ENCODE measurements around the gene ARID3C.

DNA sequence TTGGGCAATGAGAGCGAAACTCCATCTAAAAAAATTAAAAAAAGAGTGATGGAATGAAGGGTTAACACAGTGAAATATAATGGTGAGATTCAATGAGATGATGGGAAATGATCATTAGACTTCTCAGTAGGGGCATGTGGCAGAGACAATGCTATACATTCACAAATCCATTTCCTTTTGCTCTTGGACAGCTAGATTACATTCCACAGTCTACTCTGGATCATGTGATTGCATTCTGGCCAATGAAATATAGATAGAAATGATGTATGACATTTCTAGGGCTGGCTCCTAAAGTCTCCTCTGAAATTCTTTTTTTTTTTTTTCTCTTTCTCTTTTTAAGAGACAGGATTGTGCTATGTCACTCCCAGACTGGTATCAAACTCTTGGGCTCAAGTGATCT is 13.8 kb upstream of the ARID3C start:
- TF ChIP-seq, protein P1, sequence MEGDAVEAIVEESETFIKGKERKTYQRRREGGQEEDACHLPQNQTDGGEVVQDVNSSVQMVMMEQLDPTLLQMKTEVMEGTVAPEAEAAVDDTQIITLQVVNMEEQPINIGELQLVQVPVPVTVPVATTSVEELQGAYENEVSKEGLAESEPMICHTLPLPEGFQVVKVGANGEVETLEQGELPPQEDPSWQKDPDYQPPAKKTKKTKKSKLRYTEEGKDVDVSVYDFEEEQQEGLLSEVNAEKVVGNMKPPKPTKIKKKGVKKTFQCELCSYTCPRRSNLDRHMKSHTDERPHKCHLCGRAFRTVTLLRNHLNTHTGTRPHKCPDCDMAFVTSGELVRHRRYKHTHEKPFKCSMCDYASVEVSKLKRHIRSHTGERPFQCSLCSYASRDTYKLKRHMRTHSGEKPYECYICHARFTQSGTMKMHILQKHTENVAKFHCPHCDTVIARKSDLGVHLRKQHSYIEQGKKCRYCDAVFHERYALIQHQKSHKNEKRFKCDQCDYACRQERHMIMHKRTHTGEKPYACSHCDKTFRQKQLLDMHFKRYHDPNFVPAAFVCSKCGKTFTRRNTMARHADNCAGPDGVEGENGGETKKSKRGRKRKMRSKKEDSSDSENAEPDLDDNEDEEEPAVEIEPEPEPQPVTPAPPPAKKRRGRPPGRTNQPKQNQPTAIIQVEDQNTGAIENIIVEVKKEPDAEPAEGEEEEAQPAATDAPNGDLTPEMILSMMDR (IDR thresholded peaks at IDR 0.05), result no peak
- TF ChIP-seq POLR2A (IDR thresholded peaks at IDR 0.05), result no peak
